AG10803 (cell line): Measurements from ENCODE around the gene RIPK4.

Experiments
- DNase-seq: peaks from one replicate; pipeline ENCODE4 v3.0.0; 2010; ENCODE audit warnings: low read depth
- H3K4me3 ChIP-seq: 2 replicates; pipeline ENCODE4 v1.5.1; 2011; ENCODE audit warnings: mild to moderate bottlenecking, low read length, control low read depth
- TF ChIP-seq, protein P1 (sequence below): conservative IDR thresholded peaks from 2 replicates; pipeline ENCODE4 v1.5.1; 2011; ENCODE audit warnings: mild to moderate bottlenecking, low read length, control low read depth, inconsistent platforms

RIPK4 gene

DNA sequence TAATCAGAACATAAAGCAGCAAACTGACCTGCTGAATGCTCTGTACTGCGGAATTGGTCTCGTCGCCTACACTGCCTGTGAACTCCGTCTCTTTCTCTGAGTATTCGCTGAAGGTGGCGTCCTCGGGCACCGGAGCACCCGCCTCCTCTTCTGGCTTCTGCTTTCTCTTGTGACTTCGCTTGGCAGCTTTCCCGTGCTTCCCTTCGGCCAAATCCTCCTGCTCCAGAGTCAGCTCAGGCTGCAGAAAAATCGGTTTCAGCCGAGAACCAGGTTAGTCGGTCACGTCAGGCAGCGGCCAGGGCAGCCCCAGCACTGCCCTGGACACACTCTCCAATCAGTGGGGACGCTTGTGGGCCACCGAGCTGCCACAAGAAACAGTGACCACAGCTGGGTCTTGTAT lies 35.8 kb upstream of the RIPK4 start:
- TF ChIP-seq, protein P1, sequence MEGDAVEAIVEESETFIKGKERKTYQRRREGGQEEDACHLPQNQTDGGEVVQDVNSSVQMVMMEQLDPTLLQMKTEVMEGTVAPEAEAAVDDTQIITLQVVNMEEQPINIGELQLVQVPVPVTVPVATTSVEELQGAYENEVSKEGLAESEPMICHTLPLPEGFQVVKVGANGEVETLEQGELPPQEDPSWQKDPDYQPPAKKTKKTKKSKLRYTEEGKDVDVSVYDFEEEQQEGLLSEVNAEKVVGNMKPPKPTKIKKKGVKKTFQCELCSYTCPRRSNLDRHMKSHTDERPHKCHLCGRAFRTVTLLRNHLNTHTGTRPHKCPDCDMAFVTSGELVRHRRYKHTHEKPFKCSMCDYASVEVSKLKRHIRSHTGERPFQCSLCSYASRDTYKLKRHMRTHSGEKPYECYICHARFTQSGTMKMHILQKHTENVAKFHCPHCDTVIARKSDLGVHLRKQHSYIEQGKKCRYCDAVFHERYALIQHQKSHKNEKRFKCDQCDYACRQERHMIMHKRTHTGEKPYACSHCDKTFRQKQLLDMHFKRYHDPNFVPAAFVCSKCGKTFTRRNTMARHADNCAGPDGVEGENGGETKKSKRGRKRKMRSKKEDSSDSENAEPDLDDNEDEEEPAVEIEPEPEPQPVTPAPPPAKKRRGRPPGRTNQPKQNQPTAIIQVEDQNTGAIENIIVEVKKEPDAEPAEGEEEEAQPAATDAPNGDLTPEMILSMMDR = no peak
- peak; percentile 60 for DNase-seq
- H3K4me3 ChIP-seq = no peak overlapping the region

DNA sequence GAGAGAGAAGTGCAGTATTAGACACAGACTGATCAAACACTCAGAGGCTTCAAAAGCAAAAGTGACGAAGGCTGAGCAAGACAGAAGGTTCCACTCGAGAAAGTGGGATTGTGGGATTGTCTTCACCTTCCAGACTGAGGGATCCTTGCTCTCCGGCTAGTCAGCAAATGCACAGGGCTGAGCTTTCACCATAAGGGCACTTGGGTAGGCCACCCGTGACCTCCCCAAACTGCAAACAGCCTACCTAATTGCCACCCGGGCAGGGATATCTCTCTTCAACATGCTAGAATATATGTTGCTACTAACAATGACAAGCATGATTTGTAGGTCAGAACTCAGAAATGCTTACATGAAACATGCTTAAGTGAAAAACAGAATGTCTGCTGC lies 35.3 kb upstream of the RIPK4 start:
- TF ChIP-seq, protein P1 = no peak
- DNase-seq = no peak
- no peak overlapping the region for H3K4me3 ChIP-seq

DNA sequence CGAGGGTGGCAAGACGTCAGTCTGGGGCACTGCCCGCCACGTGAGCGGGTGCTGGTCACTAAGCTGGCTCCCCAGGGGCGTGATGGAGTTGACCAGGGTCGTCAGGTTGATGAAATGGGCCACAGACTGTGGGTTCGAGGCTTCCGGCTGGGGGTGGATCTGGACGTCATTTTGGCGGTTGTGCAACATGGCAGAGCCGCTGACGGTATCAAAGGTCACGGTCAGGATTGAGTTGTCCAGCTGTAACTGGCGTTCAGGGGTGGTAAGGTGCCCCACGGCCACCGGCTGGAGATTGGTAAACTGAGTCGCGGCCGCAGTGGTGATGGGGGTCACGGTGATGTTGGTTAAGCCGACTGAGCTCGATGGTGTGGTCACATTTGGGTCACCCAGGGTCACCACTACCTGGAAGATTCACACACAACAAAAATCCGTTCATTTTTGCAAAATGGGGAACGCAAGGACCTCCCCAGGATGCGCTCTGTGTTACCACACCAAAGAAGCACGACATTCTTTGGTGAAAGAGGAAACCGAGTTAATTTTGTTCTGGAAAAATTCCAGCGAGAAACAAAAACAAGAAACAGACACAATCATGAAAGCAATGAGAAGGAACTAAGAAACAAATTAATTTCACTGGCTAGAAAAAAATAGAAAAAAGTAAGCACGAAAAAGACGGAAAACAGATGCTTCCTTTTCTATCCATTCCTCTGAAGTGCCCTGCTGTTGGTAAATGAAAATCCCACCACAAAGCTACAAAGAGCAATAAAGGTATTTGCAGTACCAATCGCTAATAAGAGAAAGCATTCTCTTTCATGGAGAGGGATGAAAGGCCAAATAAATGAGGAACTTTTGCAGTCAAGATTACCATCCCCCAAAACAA lies 34.7 kb upstream of the RIPK4 start:
- no peak overlapping the region for H3K4me3 ChIP-seq
- DNase-seq = no peak
- TF ChIP-seq, protein P1 = no peak

DNA sequence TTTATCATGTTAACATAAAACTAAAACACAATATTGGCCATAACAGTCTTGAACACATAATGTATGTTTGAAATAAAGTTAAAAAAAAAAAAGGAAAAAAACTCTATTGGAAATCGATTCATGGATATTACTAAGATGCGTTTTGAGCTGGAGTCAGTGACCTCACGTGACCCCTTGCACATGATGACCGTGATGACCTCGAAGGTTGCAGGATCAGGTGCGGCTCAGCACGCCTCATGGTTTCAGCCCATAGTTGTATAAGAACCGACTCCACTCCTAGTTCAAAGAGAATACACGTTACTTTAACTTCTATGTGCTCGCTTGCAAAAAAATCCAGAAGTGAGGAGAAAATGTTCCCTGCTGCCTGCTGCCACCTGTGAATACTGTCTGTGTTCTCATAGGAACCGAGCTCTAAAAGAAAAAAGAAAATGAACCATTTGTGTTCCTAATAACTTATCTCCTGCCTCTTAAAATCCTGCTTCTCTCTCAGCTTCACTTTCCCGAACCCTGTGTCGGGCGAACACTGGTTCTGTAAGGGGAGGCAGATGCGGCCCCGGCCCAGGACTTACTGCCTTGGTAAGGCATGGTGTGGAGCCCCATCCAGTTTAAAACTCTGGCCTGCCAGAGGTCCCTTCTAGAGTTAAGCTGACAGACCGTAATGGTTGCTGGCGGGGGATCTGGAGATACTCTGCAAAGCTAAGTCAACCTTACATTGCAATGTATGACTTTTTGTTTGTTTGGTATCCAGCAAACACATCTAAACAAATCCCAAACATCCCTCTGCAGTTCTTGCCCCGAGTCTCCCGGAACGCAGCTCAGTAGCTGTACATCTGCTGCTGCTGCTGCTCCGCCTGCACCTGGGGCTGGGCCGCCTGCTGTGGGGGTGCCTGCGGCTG lies 33.8 kb upstream of the RIPK4 start:
- DNase-seq = no peak
- H3K4me3 ChIP-seq = no peak overlapping the region
- TF ChIP-seq, protein P1 = no peak

DNA sequence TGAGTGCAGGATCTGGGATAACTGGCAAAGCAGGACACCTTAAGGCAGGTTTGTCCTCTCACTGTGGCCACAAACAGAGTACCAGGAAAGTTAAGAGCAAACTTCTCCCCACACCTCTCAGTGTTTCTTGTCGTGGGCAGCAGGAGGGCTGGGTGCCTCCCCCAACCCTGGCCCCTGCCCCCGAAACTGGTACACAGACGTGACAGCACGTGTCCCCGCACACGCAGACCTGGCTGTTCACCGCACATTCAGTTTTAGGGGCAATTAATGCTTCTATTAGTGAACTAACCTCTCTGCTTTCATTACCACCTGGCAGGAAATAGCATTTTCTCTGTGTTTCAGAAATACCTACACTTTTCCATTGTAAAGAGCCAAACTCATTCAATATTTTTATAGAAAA lies 32.9 kb upstream of the RIPK4 start:
- TF ChIP-seq, protein P1 = no peak
- DNase-seq = no peak
- no peak overlapping the region for H3K4me3 ChIP-seq

DNA sequence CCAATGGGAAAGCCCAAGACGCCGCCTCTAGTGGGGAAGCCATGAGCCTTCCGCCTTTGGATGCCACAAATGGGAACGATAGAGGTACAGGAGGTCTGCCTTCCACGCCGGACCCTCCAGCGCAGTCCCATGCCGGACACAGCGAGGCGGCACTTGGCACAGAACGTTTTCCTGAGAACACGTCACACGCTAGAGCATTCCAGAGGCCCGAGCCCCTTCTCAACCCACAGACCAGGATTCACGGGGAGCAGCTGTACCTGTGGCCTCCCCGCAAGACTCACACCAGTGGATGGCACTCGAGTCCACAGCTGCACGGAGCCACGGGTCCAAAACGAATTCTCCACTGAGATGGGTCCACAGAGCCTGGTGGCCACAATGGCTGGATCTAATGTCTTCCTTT lies 31.5 kb upstream of the RIPK4 start:
- TF ChIP-seq, protein P1 = no peak
- DNase-seq = no peak
- H3K4me3 ChIP-seq = no peak overlapping the region
